Esophagus squamous epithelium (tissue), 4 donors: ENCODE results near the gene CENPN.

Experiments used
- CTCF ChIP-seq, 6 experiments: fragments of 450-650 bp in 4 of 6; fragments of 200-600 bp in 2 of 6; sonication (generic) in 2 of 6; IDR thresholded peaks; one replicate each; pipeline ENCODE4 v1.5.1; 2016 to 2019; ENCODE audit warnings: antibody characterized with exemption in 6 of 6, mild to moderate bottlenecking in 4 of 6, moderate library complexity in 4 of 6
- POLR2A ChIP-seq, 4 donors: fragments of 450-650 bp; IDR thresholded peaks; one replicate each; pipeline ENCODE4 v1.6.1; 2017; ENCODE audit warnings: antibody characterized with exemption in 4 of 4, mild to moderate bottlenecking in 4 of 4, moderate library complexity in 3 of 4

- TF ChIP-seq CTCF (IDR thresholded peaks at IDR 0.05) (no peak), POLR2A (IDR thresholded peaks at IDR 0.05) (no peak)
These were observed 15.1 kb upstream of the CENPN start for GRCh38 chr16:80991792-80992430.
